GM18520 (cell line): ENCODE measurements around the gene MLLT11.

Source experiments
- ATAC-seq: cut with Tn5 transposase; IDR thresholded peaks from one replicate; pipeline ENCODE4 v1.9.1; 2021; ENCODE audit not compliant: unreplicated experiment

The MLLT11 gene

GRCh38 chr1:151060007-151060656 lies at the start of gene MLLT11:
TSS of gene MLLT11 (plus strand) at chr1:151060397. CDS start at chr1:151067225, 6,828 bp downstream.
- no peak for ATAC-seq

GRCh38 chr1:151011154-151011850 lies 48.9 kb upstream of the MLLT11 start:
- no peak for ATAC-seq

GRCh38 chr1:151012684-151013471 lies 47.3 kb upstream of the MLLT11 start:
- no peak for ATAC-seq

- no peak for ATAC-seq
Observed at GRCh38 chr1:151013518-151013917, 46.7 kb upstream of the MLLT11 start.

GRCh38 chr1:151024540-151025146 lies 35.6 kb upstream of the MLLT11 start:
- no peak for ATAC-seq

- no peak for ATAC-seq
Observed at GRCh38 chr1:151026460-151026859, 33.7 kb upstream of the MLLT11 start.

- ATAC-seq: no peak
Observed at GRCh38 chr1:151032164-151032563, 28.0 kb upstream of the MLLT11 start.

- ATAC-seq: no peak
Observed at GRCh38 chr1:151035167-151035566, 25.0 kb upstream of the MLLT11 start.

- ATAC-seq: no peak
Observed at GRCh38 chr1:151036356-151036755, 23.8 kb upstream of the MLLT11 start, which contains the start of gene BNIPL. TSS of gene BNIPL (plus strand) at chr1:151036586. CDS start at chr1:151036726, 140 bp downstream.

GRCh38 chr1:151037032-151037431 lies 23.2 kb upstream of the MLLT11 start:
- ATAC-seq: no peak

GRCh38 chr1:151039521-151039920 lies 20.7 kb upstream of the MLLT11 start:
- no peak for ATAC-seq

GRCh38 chr1:151043163-151043562 lies 17.0 kb upstream of the MLLT11 start:
- no peak for ATAC-seq

GRCh38 chr1:151047591-151047924 lies 12.6 kb upstream of the MLLT11 start, which contains the start of gene C1orf56:
TSS of gene C1orf56 (plus strand) at chr1:151047751. CDS start at chr1:151047848, 97 bp downstream.
- no peak for ATAC-seq

- ATAC-seq: peak; percentile 42
Observed at GRCh38 chr1:151047925-151048644, 12.1 kb upstream of the MLLT11 start.

GRCh38 chr1:151048645-151049032 lies 11.6 kb upstream of the MLLT11 start:
- ATAC-seq: no peak

- no peak for ATAC-seq
Observed at GRCh38 chr1:151049458-151049857, 10.7 kb upstream of the MLLT11 start.

- no peak for ATAC-seq
Observed at GRCh38 chr1:151050051-151050688, 10.0 kb upstream of the MLLT11 start.

- ATAC-seq: no peak
Observed at GRCh38 chr1:151051356-151052009, 8.7 kb upstream of the MLLT11 start.

GRCh38 chr1:151054971-151055547 lies 5.1 kb upstream of the MLLT11 start:
- no peak for ATAC-seq
